ENCODE data around the gene PRKRA. TPM values are rescaled to one million over a fixed set of nuclear protein-coding genes. Genes with fewer than 3 reads are reported as not detected.

The PRKRA gene
- total RNA-seq, 1 donor from 2014 or later = 69.5 TPM

DNA sequence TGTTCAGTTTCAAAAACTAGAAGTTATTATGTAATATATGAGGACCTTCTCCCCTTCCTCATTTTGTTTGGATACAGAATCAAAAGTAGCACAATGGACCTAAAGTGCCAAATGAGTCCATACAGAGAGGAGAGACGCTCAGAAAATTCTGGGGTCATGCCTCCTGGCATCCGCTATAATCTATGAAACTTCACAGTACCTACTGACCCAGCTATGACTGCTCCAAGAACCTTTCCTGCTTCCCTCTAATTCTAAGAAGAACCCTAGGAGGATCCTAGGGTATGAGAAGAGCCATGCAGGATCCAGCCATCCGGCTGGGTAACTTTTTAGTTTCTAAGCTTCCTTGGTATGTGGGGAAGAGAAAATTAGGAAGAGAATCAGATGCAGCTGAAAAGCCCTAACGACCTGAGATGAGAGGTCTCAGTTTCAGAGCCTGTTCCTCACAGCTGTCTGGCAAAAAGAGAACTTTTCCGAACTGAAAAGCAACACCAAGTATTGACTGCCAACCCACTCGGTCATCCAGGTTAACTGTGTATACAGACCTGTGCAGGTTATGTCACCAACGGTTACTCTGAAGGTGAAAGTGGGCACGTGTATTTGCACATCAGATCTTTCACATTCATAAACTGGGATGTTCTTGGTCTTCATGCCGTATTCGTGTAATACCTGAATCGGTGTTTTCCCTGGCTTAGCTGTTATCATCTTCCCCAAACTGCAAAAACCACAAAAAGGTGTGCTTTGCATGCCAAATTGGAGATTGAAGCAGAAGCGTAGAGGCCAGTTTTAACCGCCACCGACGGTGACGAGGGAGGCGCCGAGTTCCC is 1.1 kb downstream of the PRKRA start:
- H3K9me3 Mint-ChIP-seq = no peaks in the 10 kb centered on the region
- H3K36me3 Mint-ChIP-seq = peaks cover 18% of the 10 kb centered on the region
- H3K27me3 Mint-ChIP-seq = no peaks in the 10 kb centered on the region

DNA sequence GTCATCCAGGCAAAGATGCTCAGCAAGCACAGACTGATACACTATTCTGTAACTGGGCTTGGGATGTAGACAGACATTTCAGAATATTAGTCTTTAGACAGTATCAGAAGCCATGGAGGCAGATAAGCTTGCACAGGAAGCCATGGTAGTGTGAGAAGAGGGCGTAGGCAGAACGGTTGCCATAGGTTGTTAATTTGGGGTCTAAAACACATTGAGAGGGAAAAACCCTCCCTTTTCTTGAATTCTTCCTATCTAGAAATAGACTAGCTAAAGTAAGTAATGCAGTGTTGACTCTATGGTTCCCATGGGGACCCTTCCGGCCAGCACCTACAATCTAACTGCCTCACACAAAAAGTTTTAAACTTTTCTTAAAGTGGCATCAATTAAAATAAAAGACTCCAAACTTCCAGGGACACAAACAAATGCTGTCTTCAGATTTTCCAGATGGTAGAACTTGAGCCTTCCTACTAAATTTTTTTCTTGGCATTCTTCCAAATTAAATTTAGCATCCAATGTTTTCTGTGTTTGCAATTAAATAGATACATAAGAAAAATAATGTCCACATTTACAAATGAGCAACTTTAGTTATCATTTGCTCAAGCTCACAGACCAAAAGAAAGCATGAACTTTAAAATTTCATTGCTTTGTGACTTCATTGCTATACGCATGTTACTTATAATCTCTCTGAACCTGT is 1.9 kb downstream of the PRKRA start:
- H3K36me3 Mint-ChIP-seq = peaks cover 23% of the 10 kb centered on the region

More for the DNA sequence above, 1.1 kb downstream of the PRKRA start:
- TF ChIP-seq, protein P1, sequence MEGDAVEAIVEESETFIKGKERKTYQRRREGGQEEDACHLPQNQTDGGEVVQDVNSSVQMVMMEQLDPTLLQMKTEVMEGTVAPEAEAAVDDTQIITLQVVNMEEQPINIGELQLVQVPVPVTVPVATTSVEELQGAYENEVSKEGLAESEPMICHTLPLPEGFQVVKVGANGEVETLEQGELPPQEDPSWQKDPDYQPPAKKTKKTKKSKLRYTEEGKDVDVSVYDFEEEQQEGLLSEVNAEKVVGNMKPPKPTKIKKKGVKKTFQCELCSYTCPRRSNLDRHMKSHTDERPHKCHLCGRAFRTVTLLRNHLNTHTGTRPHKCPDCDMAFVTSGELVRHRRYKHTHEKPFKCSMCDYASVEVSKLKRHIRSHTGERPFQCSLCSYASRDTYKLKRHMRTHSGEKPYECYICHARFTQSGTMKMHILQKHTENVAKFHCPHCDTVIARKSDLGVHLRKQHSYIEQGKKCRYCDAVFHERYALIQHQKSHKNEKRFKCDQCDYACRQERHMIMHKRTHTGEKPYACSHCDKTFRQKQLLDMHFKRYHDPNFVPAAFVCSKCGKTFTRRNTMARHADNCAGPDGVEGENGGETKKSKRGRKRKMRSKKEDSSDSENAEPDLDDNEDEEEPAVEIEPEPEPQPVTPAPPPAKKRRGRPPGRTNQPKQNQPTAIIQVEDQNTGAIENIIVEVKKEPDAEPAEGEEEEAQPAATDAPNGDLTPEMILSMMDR (conservative IDR thresholded peaks at IDR 0.05) = no peak
- H3K27ac Mint-ChIP-seq = peak overlapping the region; percentile 90
- H3K4me1 Mint-ChIP-seq (ENCODE audit: unreplicated experiment) = peaks cover 33% of the 10 kb centered on the region
- peak overlapping the region; percentile 87 for H3K4me3 Mint-ChIP-seq
- no peak for DNase-seq (ENCODE audit: extremely low spot score, unreplicated experiment)

DNA sequence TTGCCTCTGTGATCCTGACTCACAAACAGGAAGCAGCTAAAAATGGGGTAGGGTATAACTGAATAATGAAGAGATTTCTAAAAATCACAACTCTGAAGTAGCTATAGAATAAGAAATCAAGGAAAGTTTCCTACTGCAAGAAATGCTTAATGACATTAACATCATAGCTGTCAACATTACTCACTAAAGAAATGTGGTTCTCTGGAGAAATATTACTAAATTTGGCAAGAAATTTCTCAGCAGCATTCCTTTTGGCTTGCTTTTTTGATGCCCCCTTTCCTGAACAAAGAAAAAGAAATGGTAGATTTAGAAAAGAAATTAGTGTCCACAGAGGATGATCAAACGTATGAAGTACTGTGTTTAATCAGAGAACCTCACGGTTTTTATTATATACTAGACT is 9.5 kb downstream of the PRKRA start:
- H3K4me1 Mint-ChIP-seq (ENCODE audit: unreplicated experiment) = no peaks in the 10 kb centered on the region
- TF ChIP-seq, protein P1 (conservative IDR thresholded peaks at IDR 0.05) = no peak
- H3K27me3 Mint-ChIP-seq = no peaks in the 10 kb centered on the region
- peaks cover 37% of the 10 kb centered on the region for H3K36me3 Mint-ChIP-seq
- no peak for DNase-seq (ENCODE audit: extremely low spot score, unreplicated experiment)
- no peak overlapping the region for H3K27ac Mint-ChIP-seq
- H3K9me3 Mint-ChIP-seq = no peaks in the 10 kb centered on the region
- no peak overlapping the region for H3K4me3 Mint-ChIP-seq

More for the DNA sequence above, 1.9 kb downstream of the PRKRA start:
- no peaks in the 10 kb centered on the region for H3K27me3 Mint-ChIP-seq
- H3K27ac Mint-ChIP-seq = peak overlapping the region; percentile 68
- H3K4me1 Mint-ChIP-seq (ENCODE audit: unreplicated experiment) = peaks cover 33% of the 10 kb centered on the region
- no peaks in the 10 kb centered on the region for H3K9me3 Mint-ChIP-seq
- TF ChIP-seq, protein P1 (conservative IDR thresholded peaks at IDR 0.05) = no peak
- DNase-seq (ENCODE audit: extremely low spot score, unreplicated experiment) = no peak
- peak overlapping the region; percentile 87 for H3K4me3 Mint-ChIP-seq

DNA sequence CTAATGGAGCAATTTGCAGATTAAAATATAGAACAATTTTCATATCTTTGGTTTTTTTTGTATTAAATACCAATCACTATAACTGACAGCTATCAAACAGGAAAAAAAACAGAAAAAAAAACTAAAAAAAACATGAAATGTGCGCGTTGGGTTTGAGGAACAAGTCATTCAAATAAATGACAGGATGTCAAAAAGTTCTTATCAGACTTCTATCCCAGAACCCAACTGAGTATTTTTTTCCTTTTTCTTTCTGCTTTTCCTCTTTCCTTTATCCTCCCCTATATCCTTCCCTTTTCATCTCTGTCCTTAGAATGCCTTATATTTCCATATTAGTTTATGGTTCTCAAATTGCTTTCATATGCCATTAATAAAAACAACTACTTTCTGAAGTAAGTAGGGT is 14.3 kb downstream of the PRKRA start:
- peaks cover 31% of the 10 kb centered on the region for H3K36me3 Mint-ChIP-seq
- no peak for DNase-seq (ENCODE audit: extremely low spot score, unreplicated experiment)
- no peaks in the 10 kb centered on the region for H3K9me3 Mint-ChIP-seq
- no peaks in the 10 kb centered on the region for H3K27me3 Mint-ChIP-seq
- H3K27ac Mint-ChIP-seq = no peak overlapping the region
- H3K4me1 Mint-ChIP-seq (ENCODE audit: unreplicated experiment) = no peaks in the 10 kb centered on the region
- TF ChIP-seq, protein P1 (conservative IDR thresholded peaks at IDR 0.05) = no peak
- H3K4me3 Mint-ChIP-seq = no peak overlapping the region

DNA sequence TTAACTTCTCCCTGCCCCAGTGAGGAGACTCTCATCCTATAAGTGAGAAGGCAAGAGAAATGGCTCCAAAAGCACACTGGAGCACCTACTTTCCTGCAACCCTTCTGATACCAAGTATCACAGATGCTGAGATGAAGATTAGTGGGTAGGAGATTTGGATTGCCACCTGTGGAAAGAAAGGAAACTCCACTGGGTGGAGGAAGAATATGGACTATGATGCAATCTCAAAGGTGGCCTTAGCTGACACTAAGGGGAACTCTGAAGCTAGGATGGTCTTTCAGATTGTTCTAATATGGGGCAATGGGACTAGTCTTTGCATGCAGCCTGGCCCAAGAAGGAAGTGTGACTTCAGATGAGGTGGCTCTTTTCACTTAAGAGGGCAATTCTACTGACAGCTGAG is 21.6 kb downstream of the PRKRA start:
- DNase-seq (ENCODE audit: extremely low spot score, unreplicated experiment) = no peak
- Mint-ChIP-seq H3K36me3 (peaks cover 52% of the 10 kb centered on the region), H3K4me3 (no peak overlapping the region), H3K27ac (no peak overlapping the region), H3K27me3 (no peaks in the 10 kb centered on the region), H3K4me1 (ENCODE audit: unreplicated experiment) (no peaks in the 10 kb centered on the region), H3K9me3 (peaks cover 11% of the 10 kb centered on the region)
- TF ChIP-seq, protein P1 (conservative IDR thresholded peaks at IDR 0.05) = no peak
